Esophagus muscularis mucosa (tissue), 3 donors: ENCODE results near the gene APOF.

Source experiments
- POLR2A ChIP-seq: fragments of 450-650 bp; IDR thresholded peaks from one replicate; pipeline ENCODE4 v1.6.1; 2017; ENCODE audit warnings: antibody characterized with exemption, moderate library complexity, mild to moderate bottlenecking, low read depth
- TF ChIP-seq, protein P1 (sequence below), 3 experiments: fragments of 200-600 bp in 2 of 3; fragments of 450-650 bp in 1 of 3; sonication (generic) in 2 of 3; IDR thresholded peaks; one replicate each; pipeline ENCODE4 v1.5.1; 2017 to 2019; ENCODE audit warnings: antibody characterized with exemption in 3 of 3, mild to moderate bottlenecking in 2 of 3, moderate library complexity in 1 of 3

DNA sequence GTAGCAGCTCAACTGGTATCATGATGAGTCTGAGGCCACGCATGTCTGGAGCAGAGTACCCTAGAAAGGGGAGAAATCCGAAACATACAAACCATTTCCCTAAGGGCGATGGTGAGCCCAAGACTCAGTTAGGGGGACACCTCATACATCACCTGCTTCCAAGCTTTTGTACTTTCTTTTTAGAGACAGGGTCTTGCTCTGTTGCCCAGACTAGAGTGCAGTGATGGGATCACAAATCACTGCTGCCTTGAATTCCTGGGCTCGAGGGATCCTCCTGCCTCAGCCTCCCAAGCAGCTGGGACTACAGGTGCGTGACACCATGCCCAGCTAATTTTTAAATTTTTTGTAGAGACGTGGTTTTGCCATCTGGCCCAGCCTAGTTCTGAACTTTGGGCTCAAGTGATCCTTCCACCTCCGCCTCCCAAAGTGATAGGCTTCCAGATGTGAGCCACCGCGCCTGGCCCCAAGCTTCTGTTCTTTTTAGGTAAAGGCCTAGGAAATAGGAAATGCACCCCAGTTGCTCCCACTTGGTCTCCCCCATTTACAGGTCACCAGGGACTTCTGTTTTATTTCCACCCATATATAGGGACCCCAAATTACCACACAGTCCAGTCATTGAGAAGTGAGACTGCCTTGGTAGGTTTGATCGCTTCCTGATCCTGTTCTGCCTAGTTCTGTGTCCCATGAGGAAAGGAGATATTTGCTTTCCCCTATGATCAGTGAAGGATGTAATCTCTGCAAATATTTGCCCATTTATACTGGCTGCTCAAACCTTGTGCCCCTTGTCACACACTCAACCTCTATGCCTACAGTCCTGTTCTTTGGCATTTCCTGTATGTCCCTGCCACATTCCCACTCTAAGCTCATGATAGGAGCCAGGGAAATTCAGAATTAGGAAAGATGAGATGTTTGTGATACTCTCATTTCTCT lies at the start of gene APOF:
- TF ChIP-seq, protein P1, sequence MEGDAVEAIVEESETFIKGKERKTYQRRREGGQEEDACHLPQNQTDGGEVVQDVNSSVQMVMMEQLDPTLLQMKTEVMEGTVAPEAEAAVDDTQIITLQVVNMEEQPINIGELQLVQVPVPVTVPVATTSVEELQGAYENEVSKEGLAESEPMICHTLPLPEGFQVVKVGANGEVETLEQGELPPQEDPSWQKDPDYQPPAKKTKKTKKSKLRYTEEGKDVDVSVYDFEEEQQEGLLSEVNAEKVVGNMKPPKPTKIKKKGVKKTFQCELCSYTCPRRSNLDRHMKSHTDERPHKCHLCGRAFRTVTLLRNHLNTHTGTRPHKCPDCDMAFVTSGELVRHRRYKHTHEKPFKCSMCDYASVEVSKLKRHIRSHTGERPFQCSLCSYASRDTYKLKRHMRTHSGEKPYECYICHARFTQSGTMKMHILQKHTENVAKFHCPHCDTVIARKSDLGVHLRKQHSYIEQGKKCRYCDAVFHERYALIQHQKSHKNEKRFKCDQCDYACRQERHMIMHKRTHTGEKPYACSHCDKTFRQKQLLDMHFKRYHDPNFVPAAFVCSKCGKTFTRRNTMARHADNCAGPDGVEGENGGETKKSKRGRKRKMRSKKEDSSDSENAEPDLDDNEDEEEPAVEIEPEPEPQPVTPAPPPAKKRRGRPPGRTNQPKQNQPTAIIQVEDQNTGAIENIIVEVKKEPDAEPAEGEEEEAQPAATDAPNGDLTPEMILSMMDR (IDR thresholded peaks at IDR 0.05), result no peak
- no peak for TF ChIP-seq POLR2A
